OCI-LY1 (cell line): ENCODE measurements around the gene REEP6.

ENCODE experiments used
- CTCF ChIP-seq: fragments of 200-600 bp; sonication (generic), shearing (Covaris generic); IDR thresholded peaks from 2 replicates; pipeline ENCODE4 v1.5.1; 2017; ENCODE audit warnings: mild to moderate bottlenecking, antibody characterized with exemption, low read length, moderate library complexity, mixed read lengths
- EZH2 ChIP-seq: fragments of 200-600 bp; sonication (generic), shearing (Covaris generic); IDR thresholded peaks from 2 replicates; pipeline ENCODE4 v1.8.0; 2017; ENCODE audit warnings: borderline replicate concordance, mixed run types, mild to moderate bottlenecking, antibody characterized with exemption, low read length, moderate library complexity, mixed read lengths

DNA sequence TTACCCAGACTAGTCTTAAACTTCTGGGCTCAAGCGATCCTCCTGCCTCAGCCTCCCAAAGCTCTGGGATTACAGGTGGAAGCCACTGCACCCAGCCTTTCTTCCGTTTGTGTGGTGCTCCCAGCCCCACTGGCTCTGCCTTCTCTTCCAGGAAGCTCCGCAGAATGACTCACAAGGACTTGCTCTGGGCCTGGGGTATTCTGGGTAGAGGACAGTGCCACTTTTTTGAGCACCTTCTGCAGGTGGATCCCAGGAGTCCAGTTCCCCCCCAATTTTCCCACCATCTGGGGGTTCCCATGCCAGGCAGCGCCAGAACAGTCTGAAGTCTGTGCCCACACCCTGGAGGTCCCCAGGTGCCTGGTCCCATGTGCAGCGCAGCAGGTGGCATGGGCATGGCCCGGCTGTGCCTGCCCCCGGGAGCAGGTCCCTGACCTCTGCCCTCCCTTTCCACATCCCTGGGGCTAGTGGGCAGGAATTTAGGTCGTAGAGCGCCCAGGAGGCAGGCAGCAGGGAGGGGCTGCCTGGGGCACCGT is 1.6 kb downstream of the REEP6 start:
- no peak for TF ChIP-seq CTCF
- TF ChIP-seq EZH2: no peak
